HCT116 (cell line): ENCODE data around the gene IL17B. TPM values are rescaled to one million over a fixed set of nuclear protein-coding genes. Genes with fewer than 3 reads are reported as not detected.
A peak's percentile ranks its signal among the peaks of the same experiment; 100 is the strongest.

Source experiments
- ATAC-seq: fragments of 200-7000 bp; cut with Tn5 transposase; 2 replicates; pipeline ENCODE4 v1.9.1; 2020; ENCODE audit warnings: mild to moderate bottlenecking, moderate library complexity
- BruUV-seq: library from RNA; stranded (reverse); fragments of 400-500 nt; replicated peaks from 2 replicates; lab custom pipeline; 2021; lab: Mats Ljungman, UMichigan
- CTCF ChIA-PET: fragments of 300-600 bp; sonication (Branson Sonifier 250); formaldehyde crosslinking; loops from one replicate; lab custom pipeline; 2021; ENCODE audit warnings: antibody characterized with exemption; lab: Charles Lee
- POLR2A ChIA-PET: fragments of 300-600, 350-600 bp; sonication (Branson Sonifier 250); formaldehyde crosslinking; loops from one replicate; lab custom pipeline; 2021; ENCODE audit warnings: antibody characterized with exemption; lab: Charles Lee
- RAD21 ChIA-PET, 2 experiments: fragments of 300-600 bp; sonication (Branson Sonifier 250); formaldehyde crosslinking; loops; one replicate each; lab custom pipeline; 2023; ENCODE audit warnings: low total read pairs in 2 of 2; ENCODE audit not compliant: uncharacterized antibody in 2 of 2, unreplicated experiment in 2 of 2, low non-redundant PET in 1 of 2; lab: Charles Lee
- DNase-seq: peaks from one replicate; pipeline ENCODE4 v3.0.0-alpha.2; 2010; ENCODE audit warnings: low read depth, low spot score
- H2AFZ ChIP-seq: fragments of 200-600 bp; shearing (Covaris generic), sonication (generic); 2 replicates; pipeline ENCODE4 v1.6.1; 2017; ENCODE audit warnings: low read depth, mixed run types, mixed read lengths, antibody characterized with exemption, low read length; ENCODE audit not compliant: poor library complexity, severe bottlenecking
- H3K27ac ChIP-seq: 2 replicates; pipeline ENCODE4 v1.5.1; 2012; ENCODE audit warnings: low read depth, low read length
- H3K27me3 ChIP-seq: fragments of 200-600 bp; sonication (generic); 2 replicates; pipeline ENCODE4 v1.6.1; 2016; ENCODE audit warnings: mixed run types, low read length, mixed read lengths; ENCODE audit not compliant: insufficient read depth
- H3K36me3 ChIP-seq, 2 experiments: fragments of 200-500 bp in 1 of 2; fragments of 200-600 bp in 1 of 2; sonication (Bioruptor generic) in 1 of 2; sonication (generic) in 1 of 2; 2 replicates each; pipeline versions ENCODE4 v1.5.1 to v1.6.1; 2014 to 2016; ENCODE audit warnings: low read length in 2 of 2, inconsistent platforms in 1 of 2, mixed read lengths in 1 of 2, mixed run types in 1 of 2; ENCODE audit not compliant: insufficient read depth in 2 of 2, control insufficient read depth in 1 of 2
- H3K4me1 ChIP-seq, 2 experiments: fragments of 200-600 bp in 1 of 2; sonication (generic) in 1 of 2; 2 replicates each; pipeline versions ENCODE4 v1.5.1 to v1.6.1; 2012 to 2017; ENCODE audit warnings: low read length in 2 of 2, inconsistent platforms in 1 of 2, mild to moderate bottlenecking in 1 of 2, mixed read lengths in 1 of 2, mixed run types in 1 of 2, moderate library complexity in 1 of 2; ENCODE audit not compliant: insufficient read depth in 2 of 2, control insufficient read depth in 1 of 2
- H3K4me2 ChIP-seq: fragments of 200-600 bp; sonication (generic); 2 replicates; pipeline ENCODE4 v1.6.1; 2017; ENCODE audit warnings: mixed run types, low read length, mixed read lengths
- H3K4me3 ChIP-seq, 2 experiments: fragments of 200-600 bp in 1 of 2; sonication (generic) in 1 of 2; replicated peaks in 1 of 2; 2 replicates each; pipeline ENCODE4 v1.5.1; 2011 to 2016; ENCODE audit warnings: low read length in 2 of 2, control low read depth in 1 of 2, low read depth in 1 of 2, mild to moderate bottlenecking in 1 of 2, mixed read lengths in 1 of 2, mixed run types in 1 of 2
- H3K79me2 ChIP-seq: fragments of 200-600 bp; sonication (generic); 2 replicates; pipeline ENCODE4 v1.6.1; 2017; ENCODE audit warnings: mild to moderate bottlenecking, mixed run types, low read length, moderate library complexity, mixed read lengths; ENCODE audit not compliant: insufficient read depth
- H3K9ac ChIP-seq: fragments of 200-600 bp; sonication (generic); 2 replicates; pipeline ENCODE4 v1.6.1; 2016; ENCODE audit warnings: low read length, mixed read lengths
- H3K9me2 ChIP-seq: fragments of 200-600 bp; sonication (generic), shearing (Covaris generic); 2 replicates; pipeline ENCODE4 v1.6.1; 2017; ENCODE audit warnings: mixed run types, mild to moderate bottlenecking, moderate library complexity; ENCODE audit not compliant: insufficient read depth
- H3K9me3 ChIP-seq, 2 experiments: fragments of 200-500 bp in 1 of 2; fragments of 200-600 bp in 1 of 2; sonication (Bioruptor generic) in 1 of 2; sonication (generic) in 1 of 2; 2 replicates each; pipeline ENCODE4 v1.6.1; 2014 to 2017; ENCODE audit warnings: low read length in 2 of 2, mixed read lengths in 2 of 2, inconsistent platforms in 1 of 2, low read depth in 1 of 2, mild to moderate bottlenecking in 1 of 2, mixed run types in 1 of 2, moderate library complexity in 1 of 2; ENCODE audit not compliant: control insufficient read depth in 1 of 2, insufficient read depth in 1 of 2
- H4K20me1 ChIP-seq: fragments of 200-600 bp; sonication (generic), shearing (Covaris generic); 2 replicates; pipeline ENCODE4 v1.6.1; 2017; ENCODE audit warnings: mixed run types, mild to moderate bottlenecking, moderate library complexity; ENCODE audit not compliant: insufficient read depth
- CBX3 ChIP-seq: IDR thresholded peaks from 2 replicates; pipeline ENCODE4 v1.6.1; 2012; ENCODE audit warnings: low read depth
- CEBPB ChIP-seq: IDR thresholded peaks from 2 replicates; pipeline ENCODE4 v1.6.1; 2012; ENCODE audit warnings: low read depth
- EGR1 ChIP-seq: IDR thresholded peaks from 2 replicates; pipeline ENCODE4 v1.6.1; 2012; ENCODE audit warnings: low read depth
- ELF1 ChIP-seq: IDR thresholded peaks from 2 replicates; pipeline ENCODE4 v1.6.1; 2012; ENCODE audit warnings: low read depth, borderline replicate concordance
- EZH2phosphoT487 ChIP-seq: fragments of 200-600 bp; IDR thresholded peaks from 2 replicates; pipeline ENCODE4 v1.6.1; 2018; ENCODE audit warnings: antibody characterized with exemption, borderline replicate concordance
- FOSL1 ChIP-seq: IDR thresholded peaks from 2 replicates; pipeline ENCODE4 v1.6.1; 2012; ENCODE audit warnings: low read depth
- JUND ChIP-seq: IDR thresholded peaks from 2 replicates; pipeline ENCODE4 v1.6.1; 2012
- POLR2AphosphoS5 ChIP-seq: IDR thresholded peaks from 2 replicates; pipeline ENCODE4 v1.6.1; 2011; ENCODE audit warnings: mild to moderate bottlenecking, low read depth, low read length, moderate library complexity
- RAD21 ChIP-seq: IDR thresholded peaks from 2 replicates; pipeline ENCODE4 v1.6.1; 2012; ENCODE audit warnings: low read depth, mild to moderate bottlenecking
- SIN3A ChIP-seq: IDR thresholded peaks from 2 replicates; pipeline ENCODE4 v1.6.1; 2012; ENCODE audit warnings: low read depth
- SP1 ChIP-seq: IDR thresholded peaks from 2 replicates; pipeline ENCODE4 v1.6.1; 2012; ENCODE audit warnings: low read depth
- SRF ChIP-seq: IDR thresholded peaks from 2 replicates; pipeline ENCODE4 v1.6.1; 2012; ENCODE audit warnings: low read depth
- ZFX ChIP-seq: fragments of 450-650 bp; IDR thresholded peaks from 2 replicates; pipeline ENCODE4 v1.6.1; 2017
- intact Hi-C: fragments of 100-400 bp; cut with micrococcal nuclease; formaldehyde crosslinking; loops from 2 replicates; pipeline ENCODE4 v1.10.0; 2022
- total RNA-seq: library from RNA; stranded (reverse); gene quantifications from one replicate; pipeline ENCODE4 v1.2.1, GENCODE V29; 2021; ENCODE audit not compliant: unreplicated experiment
- TF ChIP-seq, protein P1 (sequence below): IDR thresholded peaks from 2 replicates; pipeline ENCODE4 v1.6.1; 2012
- TF ChIP-seq, protein P2 (sequence below): IDR thresholded peaks from 2 replicates; pipeline ENCODE4 v1.6.1; 2011; ENCODE audit warnings: mild to moderate bottlenecking, low read length, moderate library complexity; ENCODE audit not compliant: insufficient replicate concordance; ENCODE audit errors: extremely low read depth

The IL17B gene
- total RNA-seq, 1 experiment from 2014 or later: 0.81 TPM

DNA sequence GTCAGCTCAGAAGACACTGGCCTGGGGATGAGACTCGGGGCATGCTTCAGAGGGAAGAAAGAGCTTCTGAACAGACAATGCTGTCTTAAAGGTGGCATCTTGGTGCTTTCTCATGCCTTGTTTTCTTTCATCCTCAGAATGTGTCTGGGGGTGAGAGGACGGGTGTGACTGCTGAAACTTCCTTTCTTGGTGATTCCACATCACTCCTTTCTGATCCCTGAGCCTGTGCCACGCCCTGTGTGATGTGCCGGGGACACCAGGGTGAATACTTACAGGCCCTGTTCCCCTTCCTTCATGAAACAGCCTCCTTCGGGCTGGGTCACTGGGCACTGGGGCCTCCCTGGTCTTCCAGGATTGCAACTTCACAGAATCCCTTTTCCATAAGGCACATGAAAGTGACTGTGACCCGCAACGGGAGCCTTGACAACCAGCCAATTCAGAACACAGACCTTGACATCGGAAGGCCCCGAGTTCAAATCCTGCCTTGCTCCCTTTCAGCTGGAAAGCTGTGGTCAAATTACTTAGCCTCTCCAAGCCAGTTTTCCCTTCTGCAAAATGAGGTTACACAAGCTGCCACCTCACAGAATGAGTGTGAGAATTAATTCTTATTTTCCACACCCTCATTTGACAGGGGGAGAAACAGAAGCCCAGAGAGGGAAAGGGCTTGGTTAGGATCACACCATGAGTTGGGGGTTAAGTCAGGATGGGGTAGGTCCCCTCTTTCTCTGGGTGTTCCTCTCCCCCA is 44.1 kb upstream of the IL17B start:
- no peak for TF ChIP-seq RAD21
- no peak for TF ChIP-seq EGR1
- TF ChIP-seq SRF: no peak
- TF ChIP-seq SP1: no peak
- TF ChIP-seq CEBPB: no peak
- TF ChIP-seq ELF1: no peak
- H3K9ac ChIP-seq: no peak overlapping the region
- intact Hi-C loops: no loop called here
- DNase-seq (no peak), ATAC-seq (no peak)
- no peaks in the 10 kb centered on the region for H3K36me3 ChIP-seq
- no peaks in the 10 kb centered on the region for H3K9me3 ChIP-seq
- H3K79me2 ChIP-seq: no peaks in the 10 kb centered on the region
- H3K4me1 ChIP-seq: peaks cover 11 to 30% of the 10 kb centered on the region in 2 experiments; a peak in 3 of 4 replicates
- H2AFZ ChIP-seq: no peak overlapping the region
- no peaks in the 10 kb centered on the region for H4K20me1 ChIP-seq
- CTCF ChIA-PET: no interaction called here
- peak overlapping the region; percentile 8; the same call in 1 of the 2 replicates for H3K4me2 ChIP-seq
- no TSS peak for BruUV-seq
- H3K9me2 ChIP-seq: no peaks in the 10 kb centered on the region
- POLR2A ChIA-PET: no interaction called here
- no peaks in the 10 kb centered on the region for H3K27me3 ChIP-seq
- RAD21 ChIA-PET: no interaction called here
- H3K4me3 ChIP-seq: no peak overlapping the region
- no peak overlapping the region for H3K27ac ChIP-seq

- no peak for DNase-seq
- H3K4me2 ChIP-seq: no peak overlapping the region
- ChIA-PET CTCF (no interaction called here), RAD21 (no interaction called here), POLR2A (no interaction called here)
- no peak for ATAC-seq
- intact Hi-C loops: no loop called here
- no peaks in the 10 kb centered on the region for H3K9me3 ChIP-seq
- H3K36me3 ChIP-seq: no peaks in the 10 kb centered on the region
- H3K4me3 ChIP-seq: no peak overlapping the region
- H3K27me3 ChIP-seq: no peaks in the 10 kb centered on the region
- no peaks in the 10 kb centered on the region for H3K79me2 ChIP-seq
- BruUV-seq: no TSS peak
- H4K20me1 ChIP-seq: no peaks in the 10 kb centered on the region
- no peak overlapping the region for H3K27ac ChIP-seq
- peaks cover 7 to 25% of the 10 kb centered on the region in 2 experiments; a peak in 3 of 4 replicates for H3K4me1 ChIP-seq
- no peaks in the 10 kb centered on the region for H3K9me2 ChIP-seq
- H3K9ac ChIP-seq: no peak overlapping the region
- H2AFZ ChIP-seq: no peak overlapping the region
- TF ChIP-seq, protein P1, sequence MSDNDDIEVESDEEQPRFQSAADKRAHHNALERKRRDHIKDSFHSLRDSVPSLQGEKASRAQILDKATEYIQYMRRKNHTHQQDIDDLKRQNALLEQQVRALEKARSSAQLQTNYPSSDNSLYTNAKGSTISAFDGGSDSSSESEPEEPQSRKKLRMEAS: no peak
- TF ChIP-seq POLR2AphosphoS5: no peak
- TF ChIP-seq EZH2phosphoT487: no peak
- TF ChIP-seq RAD21: no peak
- TF ChIP-seq JUND: no peak
- no peak for TF ChIP-seq EGR1
- no peak for TF ChIP-seq SIN3A
- no peak for TF ChIP-seq CBX3
- TF ChIP-seq FOSL1: no peak
- no peak for TF ChIP-seq CEBPB
- no peak for TF ChIP-seq SP1
- TF ChIP-seq, protein P2, sequence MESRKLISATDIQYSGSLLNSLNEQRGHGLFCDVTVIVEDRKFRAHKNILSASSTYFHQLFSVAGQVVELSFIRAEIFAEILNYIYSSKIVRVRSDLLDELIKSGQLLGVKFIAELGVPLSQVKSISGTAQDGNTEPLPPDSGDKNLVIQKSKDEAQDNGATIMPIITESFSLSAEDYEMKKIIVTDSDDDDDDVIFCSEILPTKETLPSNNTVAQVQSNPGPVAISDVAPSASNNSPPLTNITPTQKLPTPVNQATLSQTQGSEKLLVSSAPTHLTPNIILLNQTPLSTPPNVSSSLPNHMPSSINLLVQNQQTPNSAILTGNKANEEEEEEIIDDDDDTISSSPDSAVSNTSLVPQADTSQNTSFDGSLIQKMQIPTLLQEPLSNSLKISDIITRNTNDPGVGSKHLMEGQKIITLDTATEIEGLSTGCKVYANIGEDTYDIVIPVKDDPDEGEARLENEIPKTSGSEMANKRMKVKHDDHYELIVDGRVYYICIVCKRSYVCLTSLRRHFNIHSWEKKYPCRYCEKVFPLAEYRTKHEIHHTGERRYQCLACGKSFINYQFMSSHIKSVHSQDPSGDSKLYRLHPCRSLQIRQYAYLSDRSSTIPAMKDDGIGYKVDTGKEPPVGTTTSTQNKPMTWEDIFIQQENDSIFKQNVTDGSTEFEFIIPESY: no peak
- no peak for TF ChIP-seq ZFX
- no peak for TF ChIP-seq SRF
- TF ChIP-seq ELF1: no peak
These were observed 43.4 kb upstream of the IL17B start for GRCh38 chr5:149422366-149423048.
